GM21526 (cell line): ENCODE data around the gene SLC9A3.

Source experiments
- ATAC-seq: cut with Tn5 transposase; IDR thresholded peaks from one replicate; pipeline ENCODE4 v1.9.1; 2021; ENCODE audit warnings: moderate library complexity; ENCODE audit not compliant: unreplicated experiment, low FRiP score

Gene SLC9A3

DNA sequence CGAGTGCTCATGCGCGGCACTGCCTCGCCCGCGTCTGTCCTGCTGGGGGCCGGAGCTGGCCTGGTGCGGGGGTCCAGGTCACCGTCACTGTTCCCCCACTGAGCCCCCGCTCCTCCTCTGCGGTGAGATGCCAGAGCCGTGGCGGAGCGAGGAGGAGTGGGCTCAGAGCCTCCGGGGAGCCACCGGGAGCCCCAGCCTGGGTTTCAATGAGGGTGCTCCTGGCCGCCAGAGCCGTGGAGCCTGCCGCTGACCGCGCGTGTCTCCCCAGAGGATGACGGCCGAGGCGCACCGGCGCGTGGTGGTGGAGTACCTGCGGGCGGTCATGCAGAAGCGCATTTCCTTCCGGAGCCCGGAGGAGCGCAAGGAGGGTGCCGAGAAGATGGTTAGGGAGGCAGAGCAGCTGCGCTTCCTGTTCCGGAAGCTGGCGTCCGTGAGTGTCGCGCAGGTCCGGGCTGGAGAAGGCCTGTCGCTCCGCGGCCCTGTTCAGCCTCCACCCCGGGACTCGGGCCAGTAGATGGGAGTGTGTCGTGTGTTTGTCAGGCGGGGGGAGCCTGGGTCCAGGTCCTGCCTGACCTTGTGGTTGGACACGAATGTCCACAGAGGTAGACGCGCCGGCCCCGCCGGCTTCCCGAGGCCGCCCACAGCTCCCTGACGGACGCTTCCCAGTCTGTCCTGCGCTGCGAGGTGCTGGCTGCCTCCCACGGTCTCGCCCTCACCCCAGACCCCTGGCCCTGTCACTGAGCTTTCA lies 59.2 kb downstream of the SLC9A3 start:
- no peak for ATAC-seq

DNA sequence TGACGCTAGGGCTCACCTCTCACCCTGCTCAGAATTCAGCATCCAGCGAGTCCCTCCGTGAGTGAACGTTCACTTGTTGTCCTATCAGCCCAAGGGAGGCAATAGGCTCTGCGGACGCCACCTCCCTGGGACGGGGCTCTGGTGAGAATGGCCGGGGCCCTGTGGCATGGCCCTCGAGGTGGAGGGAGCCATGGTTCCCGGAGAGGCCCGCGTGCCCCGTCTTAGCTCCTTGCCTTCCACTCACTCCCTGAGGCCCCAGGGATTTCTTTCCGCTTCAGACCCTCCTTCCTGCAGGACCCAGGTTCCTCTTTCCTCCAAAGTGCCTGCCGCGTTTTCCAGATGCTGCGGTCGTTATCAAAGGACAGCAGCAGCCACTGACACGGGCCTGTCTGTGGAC lies 59.8 kb downstream of the SLC9A3 start:
- no peak for ATAC-seq

DNA sequence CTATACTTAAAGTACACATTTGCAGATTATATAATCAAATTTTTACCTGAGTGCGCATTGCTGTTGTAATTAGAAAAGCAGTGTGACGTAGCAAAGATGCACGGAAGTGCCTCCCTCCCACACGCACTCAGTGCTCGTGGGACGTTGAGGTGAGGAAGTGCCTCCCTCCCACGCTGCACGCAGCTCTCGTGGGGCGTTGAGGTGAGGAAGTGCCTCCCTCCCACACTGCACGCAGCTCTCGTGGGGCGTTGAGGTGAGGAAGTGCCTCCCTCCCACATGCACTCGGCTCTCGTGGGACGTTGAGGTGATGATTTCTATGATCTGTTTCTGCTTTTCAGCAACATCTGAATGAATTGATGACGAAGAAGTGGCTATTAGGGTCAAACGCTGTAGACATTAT lies 60.3 kb downstream of the SLC9A3 start:
- no peak for ATAC-seq

DNA sequence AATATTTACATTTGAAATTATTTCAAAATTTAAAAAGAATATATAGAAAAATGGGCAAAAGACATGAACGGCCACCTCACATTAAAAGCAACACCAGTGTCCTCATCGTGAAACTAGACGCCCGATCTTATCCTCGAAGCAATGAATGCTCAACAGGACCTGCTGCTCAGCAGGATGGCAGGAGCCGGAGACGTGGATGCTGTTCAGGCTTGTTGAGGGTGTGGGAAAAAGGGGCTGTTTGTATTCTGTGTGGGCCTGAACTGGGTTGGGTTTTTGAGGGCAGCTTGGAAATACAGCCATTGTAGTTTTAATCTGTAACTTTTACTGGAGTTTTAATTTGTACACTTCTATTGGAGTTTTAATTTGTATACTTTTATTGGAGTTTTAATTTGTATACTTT lies 60.9 kb downstream of the SLC9A3 start:
- no peak for ATAC-seq

DNA sequence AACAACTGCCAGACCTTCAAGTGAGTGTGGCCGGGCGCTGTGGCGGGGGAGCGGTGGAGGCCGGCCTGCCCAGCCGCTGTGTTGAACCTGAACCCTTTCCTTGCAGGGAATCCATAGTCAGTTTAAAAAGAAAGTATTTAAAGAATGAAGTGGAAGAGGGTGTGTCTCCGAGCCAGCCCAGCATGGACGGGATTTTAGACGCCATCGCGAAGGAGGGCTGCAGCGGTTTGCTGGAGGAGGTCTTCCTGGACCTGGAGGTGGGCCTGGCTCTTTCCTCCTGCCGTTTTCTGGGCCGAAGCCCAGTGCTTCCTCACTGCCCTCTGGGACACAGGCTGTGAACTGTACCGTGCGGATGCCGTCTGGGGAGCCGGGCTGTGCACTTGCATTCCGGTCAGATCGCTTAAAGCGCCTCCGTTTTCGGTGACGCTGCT lies 62.2 kb downstream of the SLC9A3 start:
- no peak for ATAC-seq

DNA sequence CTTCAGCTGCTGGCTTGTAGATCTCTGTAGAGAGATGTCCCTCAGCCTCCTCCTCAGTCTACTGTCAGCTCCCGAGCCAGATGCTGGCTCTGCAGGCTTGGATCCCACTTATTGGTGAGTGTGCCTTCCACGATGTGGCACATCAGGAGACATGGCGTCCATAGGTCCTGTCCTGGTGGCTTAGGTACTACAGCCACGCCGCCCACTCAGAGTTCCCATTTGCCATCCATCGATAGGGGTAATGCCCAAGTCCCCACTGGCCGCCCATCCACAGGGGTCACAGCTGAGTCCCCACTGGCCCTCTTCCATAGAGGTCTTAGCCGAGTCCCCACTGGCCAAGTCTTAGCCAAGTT lies 64.0 kb downstream of the SLC9A3 start:
- no peak for ATAC-seq

DNA sequence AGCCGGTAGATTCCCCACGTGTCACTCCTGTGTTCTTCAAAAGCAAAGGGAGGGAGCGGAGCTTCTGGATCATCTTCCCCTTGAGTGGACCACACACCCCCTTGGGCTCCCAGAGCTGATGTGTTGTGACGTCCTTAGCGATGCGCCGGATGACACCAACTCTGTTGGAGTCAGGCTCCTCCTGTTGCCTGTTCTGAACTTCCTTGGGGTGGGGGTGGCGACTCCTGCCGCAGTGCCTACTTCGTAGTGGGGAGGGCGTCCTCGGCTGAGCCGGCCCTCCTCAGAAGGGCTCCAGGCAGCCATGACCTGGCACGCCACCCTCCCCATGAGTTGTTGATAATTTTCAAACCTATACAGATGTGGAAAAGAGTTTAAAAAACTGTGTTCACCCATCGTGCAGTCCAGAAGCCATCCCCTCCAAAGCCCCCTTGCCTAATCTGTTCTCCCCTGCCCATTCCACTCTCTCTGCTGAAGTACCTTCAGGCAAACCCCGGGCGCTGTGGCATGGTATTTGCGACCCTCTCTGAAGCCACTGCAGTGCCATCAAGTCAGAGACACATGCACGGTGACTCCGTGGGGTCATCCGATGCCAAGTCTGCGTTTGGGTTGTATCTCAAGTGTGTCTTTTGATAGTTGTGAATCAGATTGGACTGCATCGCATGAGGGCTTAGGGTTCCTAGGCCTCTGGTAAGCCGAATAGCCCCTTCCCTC lies 64.5 kb downstream of the SLC9A3 start:
- ATAC-seq: no peak

DNA sequence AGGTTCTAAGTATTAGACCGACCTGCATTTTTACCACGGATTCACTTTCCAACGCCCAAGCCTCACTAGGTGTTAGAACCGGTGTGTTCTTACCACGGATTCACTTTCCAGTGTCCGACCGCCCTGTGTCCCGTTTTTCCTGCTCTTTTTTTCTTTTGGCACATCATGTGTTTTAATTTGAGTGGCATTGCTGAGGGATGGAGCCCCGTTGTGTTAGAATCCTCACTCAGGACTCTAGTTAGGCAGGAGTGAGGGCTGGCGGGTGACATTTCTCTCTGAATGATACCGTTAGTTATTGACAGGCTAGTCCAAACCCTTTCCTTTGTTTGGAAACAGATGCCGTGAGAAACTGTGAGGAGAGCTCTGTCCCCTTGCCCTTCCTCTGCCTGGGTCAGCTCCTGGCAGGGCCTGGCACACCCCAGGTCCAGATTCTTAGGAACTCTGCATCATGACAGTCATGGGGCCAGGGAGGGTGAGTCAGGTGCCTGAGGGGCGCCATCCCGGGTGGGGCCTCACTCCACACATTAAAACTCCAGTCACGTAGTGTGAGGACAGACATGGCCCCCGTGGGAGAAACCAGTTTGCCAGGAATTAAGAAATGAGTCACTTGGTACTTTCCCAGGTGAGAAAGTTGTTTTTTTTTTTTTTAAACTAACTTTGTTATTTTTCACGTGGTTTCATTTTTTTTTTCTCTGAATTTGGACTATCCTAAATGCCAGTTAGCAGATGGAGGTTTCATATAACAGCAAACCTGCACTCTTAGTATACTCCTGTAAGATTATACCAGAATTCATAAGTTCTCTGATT lies 65.5 kb downstream of the SLC9A3 start:
- no peak for ATAC-seq

DNA sequence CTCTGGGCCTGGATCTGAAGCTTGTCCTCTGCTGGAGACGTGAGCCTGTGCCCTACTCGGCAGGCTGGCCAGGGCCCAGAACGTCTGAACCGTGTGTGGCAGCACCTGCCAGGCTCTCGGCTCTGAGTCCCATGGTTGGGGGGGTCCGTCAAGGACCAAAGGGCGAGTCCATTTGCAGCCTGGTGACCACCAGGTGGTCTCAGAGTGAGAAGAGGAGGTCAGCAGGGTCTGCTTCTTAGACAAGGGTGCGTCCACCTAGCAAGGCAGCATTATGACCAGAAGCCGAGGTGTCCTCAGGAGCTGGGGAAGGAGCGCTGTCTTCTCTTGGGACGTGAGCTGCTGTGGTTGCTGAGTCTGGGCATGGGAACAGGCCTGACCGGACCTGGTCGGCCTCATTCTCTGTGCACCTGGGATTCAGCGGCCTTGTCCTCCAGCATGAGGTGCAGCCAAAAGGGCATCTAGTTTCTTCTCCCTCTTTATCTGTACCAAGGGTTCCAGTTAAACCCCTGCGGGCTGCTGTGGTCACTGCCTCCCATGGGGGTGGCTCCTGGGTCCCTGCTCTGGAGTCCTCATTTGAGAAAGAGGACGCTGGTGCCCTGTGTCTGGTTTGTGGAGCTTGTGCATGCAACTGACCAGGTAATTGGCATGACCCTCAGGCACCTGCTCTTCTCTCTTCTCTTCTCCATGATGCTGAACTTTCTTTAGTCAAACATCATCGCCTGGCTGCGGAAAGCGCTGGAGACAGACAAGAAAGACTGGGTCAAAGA lies 66.9 kb downstream of the SLC9A3 start:
- no peak for ATAC-seq

DNA sequence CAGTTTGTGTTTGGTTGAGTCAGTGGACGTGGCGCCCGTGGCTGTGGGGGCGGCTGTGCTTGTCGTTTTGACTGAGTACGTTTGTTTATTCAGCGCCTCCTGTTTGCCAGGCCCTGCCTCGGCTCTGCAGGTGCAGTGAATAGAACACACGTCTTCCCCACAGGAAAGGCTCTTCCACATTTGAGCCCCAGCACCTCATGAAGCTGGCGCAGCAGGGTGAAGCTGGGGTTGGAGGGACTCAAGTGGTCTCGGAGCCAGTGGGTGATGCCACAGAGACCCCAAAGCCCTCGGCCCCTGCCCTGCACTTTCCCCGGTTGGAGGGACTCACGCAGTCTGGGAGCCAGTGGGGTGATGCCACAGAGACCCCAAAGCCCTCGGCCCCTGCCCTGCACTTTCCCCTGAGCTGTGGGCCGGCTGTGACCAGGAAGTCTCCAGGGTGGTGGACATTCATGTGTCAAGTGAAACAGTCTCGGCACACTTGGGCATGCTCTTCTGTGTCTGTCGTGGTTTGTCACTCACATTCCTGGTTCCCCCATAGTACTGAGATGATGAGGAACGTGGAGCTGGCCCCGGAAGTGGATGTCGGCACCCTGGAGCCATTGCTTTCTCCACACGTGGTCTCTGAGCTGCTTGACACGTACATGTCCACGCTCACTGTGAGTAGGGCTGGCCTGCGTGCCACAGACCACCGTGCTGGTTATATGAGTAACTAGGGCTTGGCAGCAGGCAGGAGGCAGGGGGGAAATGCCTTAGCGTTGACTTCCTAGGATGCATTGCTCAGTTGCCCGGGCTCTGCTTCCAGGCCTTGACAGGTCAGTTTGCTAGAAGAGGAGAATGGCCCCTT lies 67.7 kb downstream of the SLC9A3 start:
- no peak for ATAC-seq

DNA sequence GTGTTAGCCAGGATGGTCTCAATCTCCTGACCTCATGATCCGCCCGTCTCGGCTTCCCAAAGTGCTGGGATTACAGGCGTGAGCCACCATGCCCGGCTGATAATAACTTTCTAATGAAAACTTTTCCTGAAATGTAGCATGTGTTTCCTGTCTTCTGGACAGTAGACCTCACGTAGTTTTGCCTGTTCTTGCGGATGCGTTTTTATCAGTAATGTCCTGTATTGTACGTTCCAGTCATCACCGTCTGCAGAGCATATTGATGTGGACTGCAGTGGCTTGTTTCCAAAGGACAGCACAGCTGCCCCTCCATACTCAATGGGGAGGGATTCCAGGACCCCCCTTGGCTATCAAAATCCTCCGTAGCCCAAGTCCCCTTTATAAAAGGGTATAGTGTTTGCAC lies 68.4 kb downstream of the SLC9A3 start:
- ATAC-seq: no peak

DNA sequence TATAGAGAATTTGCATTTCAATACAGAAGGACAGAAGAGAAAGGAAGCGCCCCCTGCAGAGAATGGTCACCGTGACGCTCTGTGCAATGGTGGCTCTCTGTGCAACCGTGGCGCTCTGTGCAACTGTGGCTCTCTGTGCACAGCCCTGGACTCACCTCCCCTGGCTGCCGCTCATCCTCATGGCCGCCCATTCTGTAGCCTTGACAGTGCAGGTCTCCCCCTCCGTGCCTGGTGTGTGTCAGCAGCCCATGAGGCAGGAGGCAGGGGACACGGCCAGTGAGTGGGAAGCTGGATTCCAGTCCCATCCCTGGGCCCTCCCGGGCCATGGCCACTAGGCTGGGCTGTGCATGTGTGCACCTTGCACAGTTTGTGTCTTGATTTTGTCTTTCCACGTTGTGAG lies 69.3 kb downstream of the SLC9A3 start:
- no peak for ATAC-seq

DNA sequence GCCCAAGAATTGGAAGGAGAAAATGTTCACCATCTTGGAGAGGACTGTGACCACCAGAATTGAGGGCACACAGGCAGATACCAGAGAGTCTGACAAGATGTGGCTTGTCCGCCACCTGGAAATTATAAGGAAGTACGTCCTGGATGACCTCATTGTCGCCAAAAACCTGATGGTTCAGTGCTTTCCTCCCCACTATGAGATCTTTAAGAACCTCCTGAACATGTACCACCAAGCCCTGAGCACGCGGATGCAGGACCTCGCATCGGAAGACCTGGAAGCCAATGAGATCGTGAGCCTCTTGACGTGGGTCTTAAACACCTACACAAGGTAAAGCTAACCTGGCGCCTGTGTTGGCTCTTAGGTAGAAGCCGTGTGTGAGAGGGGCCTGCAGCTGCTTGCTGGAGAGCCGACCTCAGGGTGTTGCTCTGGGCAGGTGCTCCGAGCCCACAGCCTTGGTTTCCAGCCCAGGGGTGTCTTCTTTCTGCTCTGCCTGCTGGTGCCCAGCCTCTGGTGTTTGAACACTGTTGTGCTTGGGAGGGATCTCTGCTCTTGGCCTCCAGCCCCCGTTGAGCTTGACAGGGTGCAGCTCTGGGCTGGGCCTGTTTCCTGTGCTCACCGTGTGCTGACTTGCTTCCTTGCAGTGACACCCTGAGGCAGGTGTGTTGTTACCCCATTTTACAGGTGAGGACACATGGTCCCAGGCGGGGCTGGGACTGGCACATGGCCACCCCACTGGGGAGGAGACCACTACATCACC lies 70.3 kb downstream of the SLC9A3 start:
- no peak for ATAC-seq

DNA sequence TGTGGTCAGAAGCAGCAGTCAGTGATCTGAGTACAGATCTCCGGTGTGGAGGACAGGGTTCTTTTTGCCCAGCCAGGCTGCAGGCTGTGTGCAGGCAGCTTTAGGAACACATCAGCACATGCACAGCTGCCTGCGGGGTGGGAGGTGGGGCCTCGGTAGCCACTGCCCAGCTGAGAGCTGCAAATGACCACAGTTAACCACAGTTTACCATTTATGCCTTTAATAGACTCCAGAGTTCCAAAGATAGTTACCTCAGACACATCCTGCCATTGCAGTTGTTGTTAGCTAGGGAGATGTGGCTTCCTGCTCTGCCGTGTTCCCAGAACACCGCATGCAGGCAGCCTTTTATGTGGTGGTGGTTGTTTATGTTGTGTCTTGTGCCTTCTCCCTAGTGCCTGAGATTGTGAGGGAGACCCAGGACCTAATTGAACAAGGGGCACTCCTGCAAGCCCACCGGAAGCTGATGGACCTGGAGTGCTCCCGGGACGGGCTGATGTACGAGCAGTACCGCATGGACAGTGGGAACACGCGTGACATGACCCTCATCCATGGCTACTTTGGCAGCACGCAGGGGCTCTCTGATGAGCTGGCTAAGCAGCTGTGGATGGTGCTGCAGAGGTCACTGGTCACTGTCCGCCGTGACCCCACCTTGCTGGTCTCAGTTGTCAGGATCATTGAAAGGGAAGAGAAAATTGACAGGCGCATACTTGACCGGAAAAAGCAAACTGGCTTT lies 71.1 kb downstream of the SLC9A3 start:
- ATAC-seq: no peak

DNA sequence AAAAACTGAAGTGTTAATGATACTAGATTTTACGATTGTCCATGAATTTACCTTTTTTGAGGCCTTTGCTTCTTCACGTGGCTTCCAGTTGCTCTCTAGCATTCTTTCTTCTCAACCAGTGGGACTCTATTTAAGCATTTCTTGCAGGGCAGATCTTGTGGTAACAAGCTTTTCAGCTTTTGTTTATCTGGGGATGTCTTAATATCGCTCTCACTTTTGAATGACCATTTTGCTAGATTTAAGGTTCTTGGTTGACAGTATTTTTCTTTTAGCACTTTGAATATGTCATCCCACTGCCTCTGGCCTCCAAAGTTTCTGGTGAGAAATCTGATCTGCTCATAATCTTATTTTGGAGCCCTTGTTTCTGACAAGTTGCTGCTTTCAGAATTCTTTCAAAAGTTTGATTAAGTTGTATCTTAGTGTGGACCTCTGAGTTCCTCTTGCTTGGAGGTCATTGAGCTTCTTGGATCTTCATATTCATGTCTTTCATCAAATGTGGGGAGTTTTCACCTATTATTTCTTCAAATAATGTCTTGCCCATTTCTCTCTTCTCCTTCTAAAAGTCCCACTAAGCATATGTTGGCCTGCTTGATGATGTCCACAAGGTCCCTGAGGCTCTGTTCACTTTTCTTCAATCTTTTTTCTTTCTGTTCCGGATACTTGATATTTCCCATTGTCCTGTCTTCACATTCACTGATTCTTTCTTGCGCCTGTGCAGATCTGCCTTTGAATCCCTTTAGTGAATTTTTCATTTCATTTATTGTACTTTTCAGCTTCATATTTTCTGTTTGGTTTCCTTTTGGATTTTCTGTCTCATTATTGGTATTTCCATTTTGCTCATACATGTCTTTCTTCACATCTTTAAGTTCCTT lies 72.4 kb downstream of the SLC9A3 start:
- ATAC-seq: no peak

DNA sequence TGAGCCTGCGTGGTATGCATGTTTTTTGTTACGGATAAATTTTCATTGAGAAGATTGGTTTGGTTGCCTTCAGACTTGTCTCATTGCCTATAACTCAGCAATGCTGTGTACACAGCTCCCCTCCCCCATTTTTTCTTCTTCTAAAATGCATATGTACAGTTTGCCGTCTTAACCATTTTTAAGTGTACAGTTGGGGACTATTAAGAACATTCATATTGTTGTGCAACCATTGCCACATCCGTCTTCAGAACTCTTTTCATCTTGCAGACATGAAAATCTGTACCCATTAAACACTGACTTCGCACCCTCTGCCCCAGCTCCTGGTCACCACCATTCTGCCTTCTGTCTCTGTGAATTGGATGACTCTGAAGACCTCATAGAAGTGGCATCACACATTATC lies 75.1 kb downstream of the SLC9A3 start:
- no peak for ATAC-seq

DNA sequence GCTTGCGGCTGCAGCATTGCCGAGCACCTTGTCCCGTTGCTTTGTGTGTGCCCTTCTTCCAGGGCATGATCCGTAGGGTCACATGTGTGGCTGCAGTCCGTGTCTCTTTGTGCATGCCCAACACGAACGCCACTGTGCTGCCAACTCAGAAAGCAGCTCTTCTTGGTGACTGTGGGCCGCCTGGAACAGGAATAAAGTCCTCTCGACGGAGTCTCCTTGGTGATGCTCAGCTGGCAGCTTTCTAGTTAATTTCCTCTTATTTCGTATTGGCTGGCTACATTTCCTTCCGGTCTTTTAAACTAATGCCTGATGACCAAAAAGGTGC lies 75.5 kb downstream of the SLC9A3 start:
- no peak for ATAC-seq
